Ishikawa (cell line): ENCODE results near the gene BCL6.

ENCODE experiments used
- CREB1 ChIP-seq: IDR thresholded peaks from 2 replicates; pipeline ENCODE4 v1.6.1; 2012; ENCODE audit warnings: low read depth
- EP300 ChIP-seq: IDR thresholded peaks from 2 replicates; pipeline ENCODE4 v1.6.1; 2012; ENCODE audit warnings: borderline replicate concordance
- FOXM1 ChIP-seq: IDR thresholded peaks from 2 replicates; pipeline ENCODE4 v1.6.1; 2012; ENCODE audit warnings: low read depth, borderline replicate concordance
- NFIC ChIP-seq: IDR thresholded peaks from 2 replicates; pipeline ENCODE4 v1.6.1; 2012
- RAD21 ChIP-seq: IDR thresholded peaks from 2 replicates; pipeline ENCODE4 v1.6.1; 2012; ENCODE audit warnings: low read depth
- TCF12 ChIP-seq: IDR thresholded peaks from 2 replicates; pipeline ENCODE4 v1.6.1; 2012; ENCODE audit warnings: low read depth
- TEAD4 ChIP-seq: IDR thresholded peaks from 2 replicates; pipeline ENCODE4 v1.6.1; 2012
- YY1 ChIP-seq: IDR thresholded peaks from 2 replicates; pipeline ENCODE4 v1.6.1; 2012; ENCODE audit warnings: low read depth
- TF ChIP-seq, protein P1 (sequence below): IDR thresholded peaks from 2 replicates; pipeline ENCODE4 v1.6.1; 2012; ENCODE audit warnings: low read depth, mild to moderate bottlenecking
- TF ChIP-seq, protein P2 (sequence below): IDR thresholded peaks from 2 replicates; pipeline ENCODE4 v1.6.1; 2012
- TF ChIP-seq, protein P3 (sequence below): IDR thresholded peaks from 2 replicates; pipeline ENCODE4 v1.6.1; 2012

DNA sequence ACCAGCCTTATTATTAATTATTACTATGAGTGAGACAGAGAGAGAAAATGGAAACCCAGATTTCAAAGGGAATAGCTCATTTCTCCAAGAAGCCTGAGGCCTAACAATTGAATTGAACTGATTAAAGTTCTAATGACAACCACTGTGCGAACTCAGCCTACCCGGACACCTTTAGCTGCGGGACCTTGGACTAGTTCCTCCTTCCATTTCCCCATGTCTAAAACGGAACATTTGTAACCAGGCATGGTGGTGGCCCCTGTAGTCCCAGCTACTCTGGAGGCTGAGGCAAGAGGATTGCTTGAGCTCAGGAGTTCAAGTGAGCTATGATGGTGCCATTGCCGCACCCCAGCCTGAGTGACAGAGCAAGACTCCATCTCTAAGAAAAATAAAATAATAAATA is 26.5 kb downstream of the BCL6 start:
- TF ChIP-seq, protein P1, sequence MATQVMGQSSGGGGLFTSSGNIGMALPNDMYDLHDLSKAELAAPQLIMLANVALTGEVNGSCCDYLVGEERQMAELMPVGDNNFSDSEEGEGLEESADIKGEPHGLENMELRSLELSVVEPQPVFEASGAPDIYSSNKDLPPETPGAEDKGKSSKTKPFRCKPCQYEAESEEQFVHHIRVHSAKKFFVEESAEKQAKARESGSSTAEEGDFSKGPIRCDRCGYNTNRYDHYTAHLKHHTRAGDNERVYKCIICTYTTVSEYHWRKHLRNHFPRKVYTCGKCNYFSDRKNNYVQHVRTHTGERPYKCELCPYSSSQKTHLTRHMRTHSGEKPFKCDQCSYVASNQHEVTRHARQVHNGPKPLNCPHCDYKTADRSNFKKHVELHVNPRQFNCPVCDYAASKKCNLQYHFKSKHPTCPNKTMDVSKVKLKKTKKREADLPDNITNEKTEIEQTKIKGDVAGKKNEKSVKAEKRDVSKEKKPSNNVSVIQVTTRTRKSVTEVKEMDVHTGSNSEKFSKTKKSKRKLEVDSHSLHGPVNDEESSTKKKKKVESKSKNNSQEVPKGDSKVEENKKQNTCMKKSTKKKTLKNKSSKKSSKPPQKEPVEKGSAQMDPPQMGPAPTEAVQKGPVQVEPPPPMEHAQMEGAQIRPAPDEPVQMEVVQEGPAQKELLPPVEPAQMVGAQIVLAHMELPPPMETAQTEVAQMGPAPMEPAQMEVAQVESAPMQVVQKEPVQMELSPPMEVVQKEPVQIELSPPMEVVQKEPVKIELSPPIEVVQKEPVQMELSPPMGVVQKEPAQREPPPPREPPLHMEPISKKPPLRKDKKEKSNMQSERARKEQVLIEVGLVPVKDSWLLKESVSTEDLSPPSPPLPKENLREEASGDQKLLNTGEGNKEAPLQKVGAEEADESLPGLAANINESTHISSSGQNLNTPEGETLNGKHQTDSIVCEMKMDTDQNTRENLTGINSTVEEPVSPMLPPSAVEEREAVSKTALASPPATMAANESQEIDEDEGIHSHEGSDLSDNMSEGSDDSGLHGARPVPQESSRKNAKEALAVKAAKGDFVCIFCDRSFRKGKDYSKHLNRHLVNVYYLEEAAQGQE = no peak
- TF ChIP-seq CREB1 = no peak
- no peak for TF ChIP-seq FOXM1
- TF ChIP-seq YY1 = no peak
- no peak for TF ChIP-seq TEAD4
- no peak for TF ChIP-seq RAD21
- TF ChIP-seq, protein P2, sequence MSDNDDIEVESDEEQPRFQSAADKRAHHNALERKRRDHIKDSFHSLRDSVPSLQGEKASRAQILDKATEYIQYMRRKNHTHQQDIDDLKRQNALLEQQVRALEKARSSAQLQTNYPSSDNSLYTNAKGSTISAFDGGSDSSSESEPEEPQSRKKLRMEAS = no peak
- no peak for TF ChIP-seq EP300
- no peak for TF ChIP-seq TCF12
- no peak for TF ChIP-seq NFIC
- TF ChIP-seq, protein P3, sequence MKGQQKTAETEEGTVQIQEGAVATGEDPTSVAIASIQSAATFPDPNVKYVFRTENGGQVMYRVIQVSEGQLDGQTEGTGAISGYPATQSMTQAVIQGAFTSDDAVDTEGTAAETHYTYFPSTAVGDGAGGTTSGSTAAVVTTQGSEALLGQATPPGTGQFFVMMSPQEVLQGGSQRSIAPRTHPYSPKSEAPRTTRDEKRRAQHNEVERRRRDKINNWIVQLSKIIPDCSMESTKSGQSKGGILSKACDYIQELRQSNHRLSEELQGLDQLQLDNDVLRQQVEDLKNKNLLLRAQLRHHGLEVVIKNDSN = no peak
